ENCODE measurements around the gene DBT.

DNA sequence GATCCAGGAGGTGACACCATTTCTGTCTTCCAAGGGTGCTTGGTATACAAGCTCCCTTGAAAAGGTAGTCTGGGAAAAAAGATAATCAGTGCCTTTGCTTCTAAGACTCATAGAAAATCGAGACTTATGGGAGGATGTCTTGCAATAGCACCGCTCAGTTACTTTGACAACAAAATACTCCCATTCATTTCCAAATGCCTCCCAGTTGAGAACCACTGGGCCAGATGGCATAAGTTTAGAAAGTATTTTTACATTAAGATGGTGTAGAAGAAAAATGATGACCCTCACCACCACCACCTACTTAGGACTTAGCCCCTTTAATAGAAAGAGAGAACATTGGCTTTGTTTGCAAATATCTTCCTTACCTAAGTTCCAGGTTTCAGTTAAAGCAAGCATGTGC lies 112.0 kb downstream of the DBT start:
- TF ChIP-seq, protein P1, sequence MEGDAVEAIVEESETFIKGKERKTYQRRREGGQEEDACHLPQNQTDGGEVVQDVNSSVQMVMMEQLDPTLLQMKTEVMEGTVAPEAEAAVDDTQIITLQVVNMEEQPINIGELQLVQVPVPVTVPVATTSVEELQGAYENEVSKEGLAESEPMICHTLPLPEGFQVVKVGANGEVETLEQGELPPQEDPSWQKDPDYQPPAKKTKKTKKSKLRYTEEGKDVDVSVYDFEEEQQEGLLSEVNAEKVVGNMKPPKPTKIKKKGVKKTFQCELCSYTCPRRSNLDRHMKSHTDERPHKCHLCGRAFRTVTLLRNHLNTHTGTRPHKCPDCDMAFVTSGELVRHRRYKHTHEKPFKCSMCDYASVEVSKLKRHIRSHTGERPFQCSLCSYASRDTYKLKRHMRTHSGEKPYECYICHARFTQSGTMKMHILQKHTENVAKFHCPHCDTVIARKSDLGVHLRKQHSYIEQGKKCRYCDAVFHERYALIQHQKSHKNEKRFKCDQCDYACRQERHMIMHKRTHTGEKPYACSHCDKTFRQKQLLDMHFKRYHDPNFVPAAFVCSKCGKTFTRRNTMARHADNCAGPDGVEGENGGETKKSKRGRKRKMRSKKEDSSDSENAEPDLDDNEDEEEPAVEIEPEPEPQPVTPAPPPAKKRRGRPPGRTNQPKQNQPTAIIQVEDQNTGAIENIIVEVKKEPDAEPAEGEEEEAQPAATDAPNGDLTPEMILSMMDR (IDR thresholded peaks at IDR 0.05): no peak
- TF ChIP-seq EP300 (IDR thresholded peaks at IDR 0.05) (no peak), POLR2A (IDR thresholded peaks at IDR 0.05; ENCODE audit: low read depth) (no peak)
